ENCODE results near the gene GOLIM4.

DNA sequence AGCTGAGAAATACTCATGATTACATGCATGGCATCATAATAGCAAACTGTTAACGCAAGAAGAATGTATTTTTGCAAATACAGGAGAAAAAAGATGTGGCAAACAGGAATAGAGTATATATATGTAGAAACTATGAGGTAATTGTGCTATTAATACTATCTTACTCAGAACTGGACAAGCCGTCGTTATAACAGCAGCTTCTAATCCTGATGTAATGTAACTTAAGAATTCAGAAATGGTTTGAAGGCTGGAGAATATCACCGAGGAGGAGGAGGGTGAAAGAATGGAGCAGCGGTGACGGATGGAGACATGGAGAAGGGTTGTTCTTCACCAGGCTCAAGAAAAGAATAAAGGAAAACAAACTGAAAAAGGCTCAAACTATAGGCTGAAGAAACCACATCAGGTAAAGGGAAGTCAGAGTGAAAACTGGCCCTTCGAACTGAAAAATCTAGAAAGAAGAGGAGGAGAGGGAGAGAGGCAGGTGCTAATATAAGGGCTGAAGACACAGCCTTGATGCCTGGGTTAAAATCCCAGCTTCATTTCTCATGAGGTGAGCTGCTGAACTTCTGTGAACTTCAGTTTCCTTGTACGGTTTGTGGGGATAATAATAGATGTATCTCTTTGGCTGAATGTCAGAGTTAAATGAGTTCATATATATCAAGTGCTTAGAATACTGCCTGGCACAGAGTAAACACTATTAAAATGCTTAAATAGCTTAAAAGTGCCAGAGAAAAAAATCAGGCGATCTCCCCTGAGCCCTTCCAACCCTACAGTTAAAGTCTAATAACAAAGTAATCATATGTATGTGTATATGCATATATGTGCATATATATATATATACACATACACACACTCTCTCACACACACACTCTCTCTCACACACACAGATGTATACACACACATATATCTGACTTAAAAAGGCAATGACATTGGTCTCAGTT, 43.9 kb downstream of the GOLIM4 start:
- TF ChIP-seq, protein P1, sequence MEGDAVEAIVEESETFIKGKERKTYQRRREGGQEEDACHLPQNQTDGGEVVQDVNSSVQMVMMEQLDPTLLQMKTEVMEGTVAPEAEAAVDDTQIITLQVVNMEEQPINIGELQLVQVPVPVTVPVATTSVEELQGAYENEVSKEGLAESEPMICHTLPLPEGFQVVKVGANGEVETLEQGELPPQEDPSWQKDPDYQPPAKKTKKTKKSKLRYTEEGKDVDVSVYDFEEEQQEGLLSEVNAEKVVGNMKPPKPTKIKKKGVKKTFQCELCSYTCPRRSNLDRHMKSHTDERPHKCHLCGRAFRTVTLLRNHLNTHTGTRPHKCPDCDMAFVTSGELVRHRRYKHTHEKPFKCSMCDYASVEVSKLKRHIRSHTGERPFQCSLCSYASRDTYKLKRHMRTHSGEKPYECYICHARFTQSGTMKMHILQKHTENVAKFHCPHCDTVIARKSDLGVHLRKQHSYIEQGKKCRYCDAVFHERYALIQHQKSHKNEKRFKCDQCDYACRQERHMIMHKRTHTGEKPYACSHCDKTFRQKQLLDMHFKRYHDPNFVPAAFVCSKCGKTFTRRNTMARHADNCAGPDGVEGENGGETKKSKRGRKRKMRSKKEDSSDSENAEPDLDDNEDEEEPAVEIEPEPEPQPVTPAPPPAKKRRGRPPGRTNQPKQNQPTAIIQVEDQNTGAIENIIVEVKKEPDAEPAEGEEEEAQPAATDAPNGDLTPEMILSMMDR (IDR thresholded peaks at IDR 0.05), result no peak
- no peak for TF ChIP-seq ZFX (IDR thresholded peaks at IDR 0.05; ENCODE audit: borderline replicate concordance)
